ENCODE data around the gene PTPN13.
"Not testable (repeated sequence)": the region's sequence is repeated elsewhere in the genome, so short reads cannot be mapped to it uniquely, and the experiment has no call there.

Gene PTPN13

DNA sequence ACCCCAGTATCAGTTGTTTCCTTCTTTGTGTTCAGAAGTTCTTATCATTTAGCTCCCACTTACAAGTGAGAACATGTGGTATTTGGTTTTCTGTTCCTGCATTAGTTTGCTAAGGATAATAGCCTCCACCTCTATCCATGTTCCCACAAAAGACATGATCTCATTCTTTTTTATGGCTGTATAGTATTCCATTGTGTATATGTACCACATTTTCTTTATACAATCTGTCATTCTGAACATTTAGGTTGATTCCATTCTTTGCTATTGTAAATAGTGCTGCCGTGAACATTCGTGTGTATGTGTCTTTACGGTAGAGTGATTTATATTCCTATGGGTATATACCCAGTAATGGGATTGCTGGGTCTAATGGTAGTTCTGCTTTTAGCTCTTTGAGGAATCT lies 125.0 kb downstream of the PTPN13 start:
- DNase-seq: not testable (repeated sequence)

DNA sequence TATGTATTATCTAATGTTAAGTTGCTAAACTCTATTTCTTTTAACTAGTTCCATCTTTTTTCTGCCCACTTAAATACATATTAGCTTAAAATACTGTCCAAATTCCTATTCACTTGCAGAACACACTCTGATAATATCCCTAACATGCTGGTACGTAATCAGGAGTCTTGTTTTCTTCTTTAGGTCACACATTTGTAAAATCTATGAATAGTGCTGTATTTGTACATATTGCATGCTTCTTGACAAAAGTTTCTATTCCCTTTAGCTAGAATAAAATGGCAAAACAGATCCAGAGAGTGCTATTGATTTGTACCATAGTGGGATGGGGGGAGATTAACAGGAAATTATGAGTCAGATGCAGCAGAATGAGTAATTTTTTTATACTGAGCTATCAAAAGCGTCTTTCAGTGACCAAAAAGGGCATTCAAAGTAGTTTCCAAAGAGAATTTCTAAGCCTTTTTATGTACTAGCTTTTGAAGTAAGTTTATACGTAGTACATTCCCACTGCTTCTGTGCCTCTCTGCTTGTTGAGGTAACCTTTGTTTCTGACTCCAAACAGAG lies 126.5 kb downstream of the PTPN13 start:
- no peak for DNase-seq

DNA sequence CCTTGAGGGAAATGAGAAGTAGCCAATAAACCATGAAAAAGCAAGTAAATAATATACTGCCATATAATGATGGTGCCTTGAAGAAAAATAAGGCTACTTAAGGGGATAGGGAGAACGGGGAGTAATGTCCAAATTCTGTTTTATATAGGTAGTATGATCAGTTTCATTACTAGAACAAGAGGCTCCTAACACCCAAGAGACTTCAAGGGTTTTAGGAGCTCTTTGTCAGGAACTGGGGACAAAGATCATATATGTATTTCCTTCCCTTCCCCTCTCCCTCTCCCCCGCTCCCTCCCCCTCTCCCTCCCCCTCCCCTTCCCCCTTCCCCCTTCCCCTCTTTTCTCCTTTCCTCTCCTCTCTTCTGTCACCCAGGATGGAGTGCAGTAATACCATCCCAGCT lies 127.3 kb downstream of the PTPN13 start:
- no peak for DNase-seq

DNA sequence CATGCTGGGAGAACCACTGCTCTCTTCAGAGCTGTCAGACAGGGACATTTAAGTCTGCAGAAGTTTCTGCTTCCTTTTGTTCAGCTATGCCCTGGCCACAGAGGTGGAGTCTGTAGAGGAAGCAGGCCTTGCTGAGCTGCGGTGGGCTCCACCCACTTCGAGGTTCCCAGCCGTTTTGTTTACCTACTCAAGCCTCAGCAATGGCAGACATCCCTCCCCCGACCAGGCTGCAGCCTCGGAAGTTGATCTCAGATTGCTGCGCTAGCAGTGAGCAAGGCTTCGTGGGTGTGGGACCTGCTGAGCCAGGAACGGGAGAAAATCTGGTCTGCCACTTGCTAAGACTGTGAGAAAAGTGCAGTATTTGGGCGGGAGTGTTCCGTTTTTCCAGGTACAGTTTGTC lies 136.2 kb downstream of the PTPN13 start:
- peak in 1 of 2 donors; percentile 8 for DNase-seq

DNA sequence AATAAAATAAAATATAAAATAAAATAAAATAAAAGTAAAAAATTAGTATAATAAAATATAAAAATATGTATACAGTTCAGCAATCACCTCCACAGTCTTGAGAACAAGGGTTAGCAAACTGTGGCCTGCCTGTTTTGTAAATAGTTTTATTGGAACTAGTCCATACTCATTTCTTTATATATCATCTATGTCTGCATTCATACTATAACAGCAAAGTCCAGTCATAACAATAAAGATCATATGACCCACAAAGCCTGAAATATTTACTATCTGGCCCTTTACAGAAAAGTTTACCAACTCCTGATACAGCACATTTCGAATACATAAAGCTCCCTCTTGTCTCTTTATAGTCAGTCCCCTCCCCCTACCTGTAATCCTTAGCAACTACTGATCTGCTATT lies 143.1 kb downstream of the PTPN13 start:
- DNase-seq: no peak

DNA sequence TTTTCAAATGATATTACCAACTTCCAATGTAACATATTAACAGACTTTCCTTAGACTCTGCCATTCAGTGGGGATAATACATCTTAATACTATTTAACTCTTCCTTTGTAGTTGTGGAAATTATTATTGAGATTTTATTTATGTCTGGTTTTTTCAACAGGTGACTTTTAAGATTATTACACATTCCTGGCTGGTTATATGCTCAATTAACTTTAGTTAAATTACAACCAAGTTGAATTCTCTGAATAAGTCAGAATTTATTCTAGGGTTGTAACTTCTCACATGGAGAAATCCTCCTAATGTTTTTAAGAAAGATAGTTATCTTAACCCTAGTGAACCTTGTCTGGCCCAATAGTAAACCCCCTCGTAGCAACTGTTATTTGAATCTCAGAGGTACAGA lies 147.7 kb downstream of the PTPN13 start:
- DNase-seq: no peak

DNA sequence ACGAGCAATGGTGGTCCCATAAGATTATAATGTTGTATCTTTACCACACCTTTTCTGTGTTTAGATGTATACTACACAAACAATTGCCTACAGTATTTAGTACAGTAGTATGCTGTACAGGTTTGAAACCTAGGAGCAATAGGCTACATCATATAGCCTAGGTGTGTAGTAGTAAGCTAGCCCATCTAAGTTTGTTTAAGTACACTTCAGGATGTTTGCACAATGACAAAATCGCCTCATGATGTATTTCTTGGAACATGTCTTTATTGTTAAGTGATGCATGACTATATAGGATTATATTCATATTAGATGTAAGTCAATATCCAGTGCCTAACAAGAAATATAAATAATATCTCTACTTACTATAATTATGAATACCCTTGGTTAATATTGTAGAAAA lies 150.5 kb downstream of the PTPN13 start:
- DNase-seq: no peak

DNA sequence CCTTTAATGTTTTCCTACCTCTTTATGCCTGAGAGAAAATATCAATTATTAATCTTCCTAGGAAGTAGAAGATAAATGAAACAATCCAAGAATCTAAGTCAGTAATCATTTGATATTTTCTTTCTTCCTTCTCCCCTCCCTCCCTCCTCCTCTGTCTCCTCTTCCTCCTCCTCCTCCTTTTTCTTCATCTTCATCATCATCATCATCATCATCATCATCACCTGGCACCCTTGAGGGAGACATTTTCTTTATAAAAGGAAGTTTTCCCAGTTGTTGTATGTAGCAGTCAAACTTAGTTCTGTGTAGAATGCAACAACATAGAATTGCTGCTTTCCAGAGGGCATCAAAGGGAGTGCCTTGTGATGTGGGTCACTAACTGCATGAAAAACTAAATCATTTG lies 155.0 kb downstream of the PTPN13 start:
- no peak for DNase-seq

DNA sequence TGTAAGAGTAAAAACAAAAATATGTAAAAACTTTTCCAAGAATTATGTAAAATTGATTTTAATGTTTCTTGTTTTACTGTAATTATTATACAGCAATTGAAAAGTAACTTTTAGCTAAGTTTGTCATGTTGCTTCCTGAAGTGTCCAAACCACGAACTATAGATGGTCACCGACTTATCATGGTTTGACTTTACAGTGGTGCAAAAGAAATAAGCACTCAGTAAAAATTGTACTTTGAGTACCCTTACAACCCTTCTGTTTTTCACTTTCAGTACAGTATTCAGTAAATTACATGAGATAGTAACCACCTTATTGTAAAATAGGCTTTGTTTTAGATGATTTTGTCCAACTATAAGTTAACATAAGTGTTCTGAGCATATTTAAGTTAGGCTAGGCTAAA lies 161.3 kb downstream of the PTPN13 start:
- no peak for DNase-seq

DNA sequence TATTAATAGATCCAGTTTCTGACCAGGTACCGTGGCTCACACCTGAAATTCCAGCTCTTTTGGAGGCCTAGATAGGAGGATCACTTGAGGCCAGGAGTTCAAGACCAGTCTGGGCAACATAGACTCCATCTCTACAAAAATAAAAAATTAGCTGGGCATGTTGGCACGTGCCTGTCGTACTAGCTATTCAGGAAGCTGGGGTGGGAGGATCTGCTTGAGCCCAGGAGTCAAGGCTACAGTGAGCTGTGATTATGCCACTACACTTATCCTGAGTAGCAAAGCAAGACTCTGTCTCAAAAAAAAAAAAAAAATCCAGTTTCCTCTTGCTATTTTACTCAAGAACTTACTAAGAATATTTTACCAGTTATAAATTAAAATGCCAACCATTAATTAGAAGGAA lies 163.4 kb downstream of the PTPN13 start:
- no peak for DNase-seq

DNA sequence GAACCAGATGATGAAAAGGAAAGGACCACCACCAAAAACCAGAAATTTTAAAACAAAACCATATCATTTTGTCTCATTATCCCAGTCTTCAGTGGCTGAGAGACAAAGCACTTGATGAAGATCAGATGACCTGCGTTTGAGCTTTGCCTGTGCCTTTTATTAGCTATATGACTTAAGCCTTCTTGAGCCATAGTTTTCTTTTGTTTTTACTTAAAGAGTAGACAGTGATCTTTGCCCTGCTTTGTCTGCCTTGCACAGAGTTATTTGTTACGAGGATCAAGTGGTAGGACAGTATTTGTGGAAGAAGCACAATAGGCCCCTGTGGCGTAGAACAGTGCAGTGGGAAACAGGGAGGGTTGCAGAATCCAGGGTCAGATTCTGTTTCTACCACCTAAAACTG lies 165.2 kb downstream of the PTPN13 start:
- no peak for DNase-seq

DNA sequence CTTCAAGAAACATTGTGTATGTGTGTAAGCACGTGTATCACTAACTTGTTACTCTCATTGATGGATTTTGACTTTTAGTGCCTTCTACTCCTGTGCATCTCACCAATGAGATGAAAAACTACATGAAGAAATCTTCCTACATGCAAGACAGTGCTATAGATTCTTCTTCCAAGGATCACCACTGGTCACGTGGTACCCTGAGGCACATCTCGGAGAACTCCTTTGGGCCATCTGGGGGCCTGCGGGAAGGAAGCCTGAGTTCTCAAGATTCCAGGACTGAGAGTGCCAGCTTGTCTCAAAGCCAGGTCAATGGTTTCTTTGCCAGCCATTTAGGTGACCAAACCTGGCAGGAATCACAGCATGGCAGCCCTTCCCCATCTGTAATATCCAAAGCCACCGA lies 168.5 kb downstream of the PTPN13 start:
- no peak for DNase-seq

DNA sequence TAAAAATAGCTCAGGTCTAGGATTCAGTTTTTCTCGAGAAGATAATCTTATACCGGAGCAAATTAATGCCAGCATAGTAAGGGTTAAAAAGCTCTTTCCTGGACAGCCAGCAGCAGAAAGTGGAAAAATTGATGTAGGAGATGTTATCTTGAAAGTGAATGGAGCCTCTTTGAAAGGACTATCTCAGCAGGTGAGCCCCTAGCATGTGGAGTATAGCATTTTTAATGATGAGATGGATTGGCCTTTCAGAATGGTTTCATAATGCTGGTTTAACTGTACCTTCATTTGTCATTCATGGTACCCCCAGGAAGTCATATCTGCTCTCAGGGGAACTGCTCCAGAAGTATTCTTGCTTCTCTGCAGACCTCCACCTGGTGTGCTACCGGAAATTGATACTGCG lies 175.7 kb downstream of the PTPN13 start:
- DNase-seq: no peak

DNA sequence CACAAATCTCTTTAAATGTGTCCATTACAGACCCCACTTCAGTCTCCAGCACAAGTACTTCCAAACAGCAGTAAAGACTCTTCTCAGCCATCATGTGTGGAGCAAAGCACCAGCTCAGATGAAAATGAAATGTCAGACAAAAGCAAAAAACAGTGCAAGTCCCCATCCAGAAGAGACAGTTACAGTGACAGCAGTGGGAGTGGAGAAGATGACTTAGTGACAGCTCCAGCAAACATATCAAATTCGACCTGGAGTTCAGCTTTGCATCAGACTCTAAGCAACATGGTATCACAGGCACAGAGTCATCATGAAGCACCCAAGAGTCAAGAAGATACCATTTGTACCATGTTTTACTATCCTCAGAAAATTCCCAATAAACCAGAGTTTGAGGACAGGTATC lies 177.0 kb downstream of the PTPN13 start:
- no peak for DNase-seq

DNA sequence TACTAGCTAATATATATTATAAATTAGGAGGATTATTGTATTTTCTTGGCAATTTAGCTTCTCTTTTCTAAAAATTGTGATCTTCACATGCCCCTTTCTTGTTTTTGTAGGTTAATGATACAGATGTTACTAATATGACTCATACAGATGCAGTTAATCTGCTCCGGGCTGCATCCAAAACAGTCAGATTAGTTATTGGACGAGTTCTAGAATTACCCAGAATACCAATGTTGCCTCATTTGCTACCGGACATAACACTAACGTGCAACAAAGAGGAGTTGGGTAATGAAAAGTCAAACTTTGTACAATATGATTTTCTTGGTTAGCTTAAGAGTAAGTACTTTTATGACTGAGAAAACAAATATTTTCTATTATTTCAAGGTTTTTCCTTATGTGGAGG lies 180.9 kb downstream of the PTPN13 start:
- DNase-seq: no peak

DNA sequence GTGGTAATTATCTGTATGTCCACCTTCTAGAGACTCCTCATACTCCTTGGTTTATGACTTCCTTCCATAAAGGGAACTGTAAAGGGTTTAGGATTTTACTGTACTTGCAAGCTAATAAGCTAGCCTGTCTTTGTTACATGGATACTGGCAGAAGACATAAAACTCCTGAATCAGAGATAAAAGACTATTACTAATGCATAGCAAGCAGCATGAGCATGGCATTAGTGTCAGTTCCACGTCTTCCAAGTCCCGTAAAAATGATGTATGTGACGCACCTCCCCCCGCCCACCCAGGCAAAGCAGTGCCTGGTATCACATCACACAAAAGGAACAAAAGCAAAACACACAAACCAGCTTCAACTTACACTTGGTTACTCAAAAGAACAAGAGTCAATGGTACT lies 184.1 kb downstream of the PTPN13 start:
- no peak for DNase-seq

DNA sequence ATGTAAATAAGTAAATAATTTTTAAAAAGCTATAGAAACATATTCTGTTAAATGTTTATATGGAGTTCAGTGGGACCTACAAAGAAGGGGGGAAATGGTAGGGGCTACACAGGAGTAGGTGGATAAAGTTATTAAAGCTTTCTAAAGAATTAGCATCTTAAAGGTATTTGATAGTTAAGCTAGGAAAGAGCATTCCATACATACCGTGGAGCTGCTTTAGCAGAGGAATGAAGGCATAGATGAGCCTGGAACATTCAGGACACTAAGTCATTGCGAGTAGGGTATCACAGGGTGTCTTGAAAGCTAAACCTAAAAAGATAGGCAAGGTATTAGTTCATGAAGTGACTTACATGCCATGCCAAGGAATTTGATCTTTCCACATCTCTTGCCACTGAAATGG lies 194.7 kb downstream of the PTPN13 start:
- DNase-seq: no peak

DNA sequence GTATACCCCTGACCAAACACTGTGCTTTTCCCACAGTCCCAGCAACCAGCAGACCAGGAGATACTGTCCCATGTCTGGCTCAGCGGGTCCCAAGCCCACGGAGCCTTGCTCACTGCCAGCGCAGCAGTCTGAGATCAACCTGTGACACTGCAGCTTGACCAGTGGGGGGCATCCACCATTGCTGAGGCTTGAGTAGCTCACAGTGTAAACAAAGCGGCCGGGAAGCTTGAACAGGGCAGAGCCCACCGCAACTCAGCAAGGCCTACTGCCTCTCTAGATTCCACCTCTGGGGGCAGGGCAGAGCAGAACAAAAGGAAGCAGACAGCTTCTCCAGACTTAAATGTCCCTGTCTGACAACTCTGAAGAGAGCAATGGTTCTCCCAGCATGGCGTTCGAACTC lies 197.0 kb downstream of the PTPN13 start:
- no peak for DNase-seq

DNA sequence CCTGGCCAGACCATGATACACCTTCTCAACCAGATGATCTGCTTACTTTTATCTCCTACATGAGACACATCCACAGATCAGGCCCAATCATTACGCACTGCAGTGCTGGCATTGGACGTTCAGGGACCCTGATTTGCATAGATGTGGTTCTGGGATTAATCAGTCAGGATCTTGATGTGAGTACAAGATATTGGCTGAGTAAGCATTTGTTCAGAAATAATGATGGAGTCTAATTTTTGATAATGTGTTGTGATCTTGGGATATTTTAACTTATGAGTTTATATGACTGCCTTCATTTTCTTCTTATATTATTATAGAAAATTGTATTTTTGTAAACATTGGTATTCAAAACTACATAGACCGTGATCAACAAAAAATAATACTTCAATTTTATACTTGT lies 215.7 kb downstream of the PTPN13 start:
- DNase-seq: no peak

DNA sequence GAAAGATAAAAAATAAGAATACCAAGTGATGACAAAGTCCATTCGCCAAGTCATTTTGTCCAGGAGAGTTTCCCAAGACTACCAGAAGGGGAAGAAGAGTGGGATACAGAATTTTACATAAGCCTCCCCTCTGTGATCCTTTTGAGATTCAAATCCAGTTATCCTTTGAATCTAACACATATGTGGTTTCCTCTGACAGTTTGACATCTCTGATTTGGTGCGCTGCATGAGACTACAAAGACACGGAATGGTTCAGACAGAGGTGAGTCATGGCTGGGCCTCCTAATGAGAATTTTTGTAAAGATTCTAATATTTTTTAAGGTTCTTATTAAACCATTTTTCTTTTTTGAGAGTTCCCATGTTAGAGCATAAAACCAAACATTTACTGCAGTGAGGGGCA lies 216.7 kb downstream of the PTPN13 start:
- no peak for DNase-seq

DNA sequence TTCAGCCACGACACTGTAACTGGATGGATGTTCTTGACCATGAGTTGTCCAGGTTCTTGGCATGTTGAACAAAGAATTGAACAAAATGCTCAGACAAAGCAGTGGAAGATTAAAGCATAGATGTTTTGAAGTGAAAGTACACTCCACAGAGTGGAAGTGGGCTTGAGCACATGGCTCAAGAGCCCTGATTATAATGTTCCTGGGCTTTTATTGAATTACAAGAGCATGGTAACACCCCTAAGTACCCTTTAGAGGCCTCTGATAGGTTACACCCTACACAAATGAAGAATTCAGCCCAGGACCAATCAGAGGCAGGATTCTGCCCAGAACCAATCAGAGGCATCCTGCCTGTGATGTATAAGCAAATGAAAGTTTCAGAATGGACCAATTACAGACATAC lies 221.5 kb downstream of the PTPN13 start:
- no peak for DNase-seq

DNA sequence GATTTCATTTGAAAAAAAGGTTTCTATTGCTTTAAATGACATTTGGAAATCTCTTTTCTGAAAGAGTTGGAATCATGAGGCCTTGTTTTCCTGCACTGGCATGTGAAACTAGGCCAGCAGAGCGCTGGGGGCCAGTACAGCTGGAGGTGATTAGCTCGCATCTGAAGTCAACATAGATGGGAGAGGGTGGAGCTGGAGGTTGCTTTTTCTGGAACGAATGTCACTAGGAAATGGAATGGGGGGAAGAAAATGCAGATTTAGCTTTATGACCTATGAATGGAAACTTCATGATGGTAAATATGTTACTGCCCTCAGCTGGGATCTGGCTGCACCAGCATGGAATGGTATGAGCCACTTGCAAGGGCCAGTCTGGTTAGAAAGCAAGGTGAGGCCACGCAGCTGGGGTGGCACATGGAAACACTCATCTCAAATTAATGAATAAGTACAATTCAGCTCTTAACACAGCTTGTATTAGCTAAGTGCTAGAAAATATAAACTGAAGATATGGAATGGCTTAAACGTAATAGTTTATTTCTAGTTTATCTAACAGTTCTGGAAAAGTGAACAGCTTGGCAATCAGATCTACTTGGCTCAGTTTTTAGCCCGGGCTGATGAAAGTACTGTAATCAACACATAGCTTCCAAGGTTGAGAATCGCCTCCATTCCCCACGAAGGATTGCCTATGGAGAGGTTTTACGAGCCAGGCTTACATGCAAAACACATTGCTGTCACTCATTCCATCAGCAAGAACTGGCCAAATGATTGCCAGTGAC lies 222.6 kb downstream of the PTPN13 start:
- DNase-seq: no peak

DNA sequence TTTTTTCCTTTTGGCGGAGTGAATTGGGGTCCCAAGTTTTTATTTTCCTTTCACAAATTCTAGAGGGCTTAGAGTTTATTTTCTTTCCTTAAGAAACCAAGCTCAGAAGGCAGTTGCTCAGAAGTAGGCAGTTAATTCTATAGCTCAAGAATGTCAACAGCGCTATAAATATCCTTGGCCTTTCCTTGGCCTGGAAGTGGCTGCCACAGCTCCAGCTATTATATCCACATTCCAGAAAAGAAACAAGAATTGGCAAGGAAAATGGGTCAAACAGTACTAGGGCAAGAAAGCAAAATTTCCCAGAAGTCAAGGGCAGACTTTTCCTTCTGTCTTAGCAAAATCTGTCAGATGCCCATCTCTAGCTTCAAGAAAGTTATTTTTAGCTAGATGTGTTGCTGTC lies 224.1 kb downstream of the PTPN13 start:
- DNase-seq: no peak

DNA sequence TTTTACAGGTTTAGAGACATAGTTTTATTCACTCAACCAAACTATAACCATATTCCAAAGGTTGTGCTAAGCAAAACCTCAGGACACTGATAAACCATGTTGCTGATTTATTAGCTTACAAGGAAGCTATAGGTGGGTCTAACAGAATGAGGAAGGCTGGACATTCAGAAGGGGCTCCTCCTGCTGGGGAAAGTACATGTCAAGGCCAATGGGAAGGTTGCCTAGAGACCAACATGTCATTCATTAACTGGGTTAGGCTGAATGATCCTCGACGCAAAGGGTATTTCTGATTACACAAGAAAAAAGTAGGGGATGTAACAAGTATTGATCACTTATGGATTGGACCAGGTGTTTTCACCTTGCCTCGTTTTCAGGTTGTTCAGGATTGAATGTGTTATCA lies 224.7 kb downstream of the PTPN13 start:
- DNase-seq: no peak

DNA sequence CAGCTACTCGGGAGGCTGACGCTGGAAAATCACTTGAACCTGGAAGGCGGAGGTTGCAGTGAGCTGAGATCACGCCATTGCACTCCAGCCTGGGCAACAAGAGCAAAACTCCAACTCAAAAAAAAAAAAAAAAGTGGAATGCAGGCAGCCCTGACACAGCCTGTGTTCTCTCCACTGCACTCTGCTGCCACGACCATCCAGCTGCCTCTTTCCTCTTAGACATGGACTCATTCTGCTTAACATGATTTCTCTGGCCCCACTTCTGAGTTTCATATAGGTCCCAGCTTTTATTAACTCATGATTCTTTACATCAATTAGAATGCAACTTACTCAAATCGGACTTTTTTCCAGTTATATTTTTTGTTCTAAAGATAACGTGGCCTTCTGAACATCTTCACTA lies 225.4 kb downstream of the PTPN13 start:
- DNase-seq: no peak

Data from CD4-positive, alpha-beta T cell treated with Interleukin-4 for 1 hour (primary cell).